ENCODE measurements around the gene ITGAV. TPM values are rescaled to one million over a fixed set of nuclear protein-coding genes. Genes with fewer than 3 reads are reported as not detected.

Gene ITGAV
- total RNA-seq, 6 donors from 2014 or later = 19.9 to 75.4 (median 58.7) TPM

DNA sequence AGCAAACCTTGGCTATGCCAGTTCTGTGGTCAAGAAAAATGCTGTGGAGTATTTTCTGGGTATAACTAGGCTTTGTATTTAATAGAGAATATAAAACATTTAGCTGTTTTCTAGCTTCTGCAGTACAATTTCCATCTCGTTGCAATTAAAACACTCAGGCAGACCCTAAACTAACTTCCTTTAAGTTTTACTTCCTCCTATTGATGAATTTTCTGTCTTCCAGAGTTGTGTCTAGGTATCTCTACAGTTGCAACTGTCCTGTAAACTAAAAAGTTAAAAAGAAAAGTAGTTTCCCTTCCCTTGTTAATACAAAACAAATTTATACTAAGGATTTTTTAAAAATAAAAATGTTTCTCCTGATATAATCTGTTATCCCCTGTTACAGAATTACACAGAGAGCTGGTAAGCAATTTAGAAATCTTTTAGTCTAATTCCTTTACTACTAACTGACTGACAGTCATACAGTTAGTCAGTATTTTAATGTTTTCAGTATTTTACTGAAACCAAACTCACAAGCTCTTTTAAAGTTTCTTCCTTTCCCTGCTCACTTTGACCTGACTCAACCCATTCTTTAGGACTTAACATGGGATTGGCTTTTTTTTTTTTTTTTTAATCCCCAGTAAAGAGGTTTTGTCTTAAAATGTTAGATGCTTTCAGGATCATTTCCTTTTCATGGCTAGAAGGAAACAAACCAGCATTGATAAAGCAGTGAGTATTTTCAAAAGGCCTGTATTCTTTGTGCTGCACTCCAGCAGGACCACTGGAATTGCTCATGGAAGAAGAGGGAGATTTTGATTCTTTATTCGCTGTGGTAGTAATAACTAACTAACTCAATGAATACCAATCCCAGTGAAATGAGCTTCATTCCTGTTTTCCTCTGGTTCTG is 22.9 kb downstream of the ITGAV start:
- Histone ChIP-seq H3K4me1 (peaks cover 0 to 14% (median 7%) of the 10 kb centered on the region in 4 donors), H3K4me3 (no peak overlapping the region), H3K36me3 (no peaks in the 10 kb centered on the region), H3K9me3 (no peaks in the 10 kb centered on the region), H3K27ac (no peak overlapping the region), H3K27me3 (no peaks in the 10 kb centered on the region)
- ATAC-seq (ENCODE audit: low FRiP score in 2 of 2) = no peak
- TF ChIP-seq POLR2A (IDR thresholded peaks at IDR 0.05) = no peak
- TF ChIP-seq CTCF (IDR thresholded peaks at IDR 0.05) = no peak
- TF ChIP-seq EP300 (IDR thresholded peaks at IDR 0.05) = no peak
- no peak for TF ChIP-seq POLR2AphosphoS5 (IDR thresholded peaks at IDR 0.05)
- DNase-seq = no peak
- 56 to 61% methylated on average over 2 of the region's 2 CpGs for WGBS, 2 donors

DNA sequence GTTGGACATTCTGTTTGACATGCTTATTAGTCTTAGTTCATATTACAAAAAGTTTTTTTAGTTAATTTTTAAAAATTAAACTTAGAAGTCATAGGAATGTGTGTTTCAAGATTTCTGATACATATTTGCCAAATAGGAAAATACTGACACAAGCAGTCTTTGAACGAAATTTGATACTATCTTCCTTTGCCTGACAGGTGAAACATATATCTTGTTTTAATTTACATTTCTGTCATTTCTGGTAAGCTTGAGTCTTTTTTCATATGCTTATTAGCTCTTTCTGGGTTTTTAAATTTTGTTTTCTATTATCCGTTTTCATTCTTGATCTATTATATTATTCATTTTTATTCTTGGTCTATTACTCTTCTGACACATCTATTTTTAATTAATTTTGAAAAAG is 24.5 kb downstream of the ITGAV start:
- no peaks in the 10 kb centered on the region for H3K36me3 ChIP-seq
- WGBS, 2 donors = 88 to 96% methylated on average over 2 of the region's 2 CpGs
- H3K27ac ChIP-seq = no peak overlapping the region
- H3K4me3 ChIP-seq = no peak overlapping the region
- peaks cover 0 to 14% (median 7%) of the 10 kb centered on the region in 4 donors for H3K4me1 ChIP-seq
- no peak for ATAC-seq (ENCODE audit: low FRiP score in 2 of 2)
- H3K27me3 ChIP-seq = no peaks in the 10 kb centered on the region
- no peak for DNase-seq
- H3K9me3 ChIP-seq = no peaks in the 10 kb centered on the region
- TF ChIP-seq POLR2AphosphoS5 (IDR thresholded peaks at IDR 0.05) = no peak
- no peak for TF ChIP-seq POLR2A (IDR thresholded peaks at IDR 0.05)
- TF ChIP-seq EP300 (IDR thresholded peaks at IDR 0.05) = no peak
- no peak for TF ChIP-seq CTCF (IDR thresholded peaks at IDR 0.05)

DNA sequence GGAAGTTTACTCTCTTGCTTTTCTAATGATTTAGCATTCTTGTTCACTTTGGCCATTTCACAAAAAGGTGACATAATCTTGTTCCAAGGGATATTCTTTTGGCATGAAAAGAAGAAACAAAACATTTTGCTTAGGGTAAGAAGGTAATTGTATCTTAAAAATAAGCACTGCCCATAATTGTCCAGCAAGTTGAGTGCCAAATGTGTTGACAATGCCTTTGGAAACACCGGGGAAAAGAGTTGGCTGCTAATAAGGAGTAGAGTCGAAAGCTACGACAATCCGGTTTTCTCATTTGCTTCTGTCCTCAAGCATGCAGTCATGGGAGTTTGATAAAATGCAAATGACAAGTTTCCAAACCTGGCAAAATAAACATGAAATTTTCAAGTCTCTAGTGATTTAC is 27.3 kb downstream of the ITGAV start:
- WGBS, 2 donors = 58 to 74% methylated on average over 4 of the region's 4 CpGs
- ATAC-seq (ENCODE audit: low FRiP score in 2 of 2) (no peak), DNase-seq (no peak)
- H3K4me1 ChIP-seq = peaks cover 0 to 11% (median 0%) of the 10 kb centered on the region in 4 donors
- H3K4me3 ChIP-seq = no peak overlapping the region
- H3K36me3 ChIP-seq = no peaks in the 10 kb centered on the region
- no peak for TF ChIP-seq EP300 (IDR thresholded peaks at IDR 0.05)
- TF ChIP-seq POLR2A (IDR thresholded peaks at IDR 0.05) = no peak
- TF ChIP-seq POLR2AphosphoS5 (IDR thresholded peaks at IDR 0.05) = no peak
- TF ChIP-seq CTCF (IDR thresholded peaks at IDR 0.05) = no peak
- no peaks in the 10 kb centered on the region for H3K27me3 ChIP-seq
- H3K27ac ChIP-seq = no peak overlapping the region
- H3K9me3 ChIP-seq = no peaks in the 10 kb centered on the region

DNA sequence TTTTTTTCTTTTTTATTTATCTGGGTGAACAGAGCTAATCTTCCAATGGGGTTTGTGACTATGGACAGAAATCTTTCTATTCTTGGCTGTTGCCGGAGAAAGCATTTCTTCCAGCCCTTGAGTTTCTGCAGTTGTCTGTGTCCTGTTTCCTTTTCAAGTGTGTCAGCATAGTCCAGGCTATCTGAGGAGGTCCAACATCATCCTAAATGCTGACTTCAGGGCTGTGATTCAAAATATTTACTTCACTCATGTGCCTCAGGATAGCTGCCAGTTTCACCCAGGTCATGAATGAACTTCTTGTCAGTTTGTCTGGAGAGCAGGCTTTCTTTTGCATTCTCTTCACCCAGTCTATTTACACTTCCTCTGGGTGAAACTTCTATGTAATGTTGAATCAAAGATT is 27.9 kb downstream of the ITGAV start:
- no peak overlapping the region for H3K27ac ChIP-seq
- H3K9me3 ChIP-seq = no peaks in the 10 kb centered on the region
- no peaks in the 10 kb centered on the region for H3K27me3 ChIP-seq
- H3K4me3 ChIP-seq = no peak overlapping the region
- H3K36me3 ChIP-seq = peaks cover 0 to 6% (median 3%) of the 10 kb centered on the region in 4 donors
- WGBS, 2 donors = 80 to 84% methylated on average over 1 of the region's 1 CpG
- no peak for ATAC-seq (ENCODE audit: low FRiP score in 2 of 2)
- peaks cover 0 to 5% (median 0%) of the 10 kb centered on the region in 4 donors for H3K4me1 ChIP-seq
- no peak for DNase-seq
- TF ChIP-seq POLR2AphosphoS5 (IDR thresholded peaks at IDR 0.05) (no peak), CTCF (IDR thresholded peaks at IDR 0.05) (no peak), POLR2A (IDR thresholded peaks at IDR 0.05) (no peak), EP300 (IDR thresholded peaks at IDR 0.05) (no peak)
